HEK293T (cell line): ENCODE results near the gene PTPRH.

ENCODE experiments used
- CTCF ChIA-PET: fragments of 350-600 bp; formaldehyde crosslinking; extraction: SDS; loops from one replicate; lab custom pipeline; 2021; ENCODE audit warnings: antibody characterized with exemption, inconsistent platforms; lab: Yijun Ruan, JAX
- POLR2A ChIA-PET: fragments of 350-600 bp; formaldehyde crosslinking; extraction: SDS; loops from one replicate; lab custom pipeline; 2020; ENCODE audit warnings: antibody characterized with exemption, inconsistent platforms; lab: Yijun Ruan, JAX
- DNase-seq: peaks from one replicate; pipeline ENCODE4 v3.0.0; 2012; ENCODE audit warnings: mixed read lengths; ENCODE audit errors: extremely low spot score
- ARNT ChIP-seq: fragments of 450-650 bp; IDR thresholded peaks from 2 replicates; pipeline ENCODE4 v1.6.1; 2017; ENCODE audit warnings: mild to moderate bottlenecking
- BHLHE40 ChIP-seq: fragments of 450-650 bp; IDR thresholded peaks from 2 replicates; pipeline ENCODE4 v1.6.1; 2016; ENCODE audit warnings: mild to moderate bottlenecking, moderate library complexity, borderline replicate concordance
- CTBP1 ChIP-seq: fragments of 450-650 bp; IDR thresholded peaks from 2 replicates; pipeline ENCODE4 v1.6.1; 2016; ENCODE audit warnings: borderline replicate concordance
- ELF4 ChIP-seq: fragments of 450-650 bp; IDR thresholded peaks from 2 replicates; pipeline ENCODE4 v1.6.1; 2017; ENCODE audit warnings: antibody characterized with exemption
- FOXA1 ChIP-seq: fragments of 450-650 bp; IDR thresholded peaks from 2 replicates; pipeline ENCODE4 v1.6.1; 2016; ENCODE audit warnings: mild to moderate bottlenecking
- FOXK2 ChIP-seq: fragments of 450-650 bp; IDR thresholded peaks from 2 replicates; pipeline ENCODE4 v1.6.1; 2016; ENCODE audit warnings: mild to moderate bottlenecking
- FOXM1 ChIP-seq: fragments of 450-650 bp; IDR thresholded peaks from 2 replicates; pipeline ENCODE4 v1.6.1; 2017; ENCODE audit warnings: mild to moderate bottlenecking, borderline replicate concordance
- HDGF ChIP-seq: fragments of 450-650 bp; IDR thresholded peaks from 2 replicates; pipeline ENCODE4 v1.6.1; 2017; ENCODE audit warnings: antibody characterized with exemption, borderline replicate concordance
- L3MBTL2 ChIP-seq: fragments of 450-650 bp; conservative IDR thresholded peaks from 2 replicates; pipeline ENCODE4 v1.6.1; 2016; ENCODE audit warnings: mild to moderate bottlenecking
- LEF1 ChIP-seq: fragments of 450-650 bp; IDR thresholded peaks from 2 replicates; pipeline ENCODE4 v1.6.1; 2017; ENCODE audit warnings: mild to moderate bottlenecking, borderline replicate concordance
- NFRKB ChIP-seq: fragments of 450-650 bp; IDR thresholded peaks from 2 replicates; pipeline ENCODE4 v1.6.1; 2016; ENCODE audit warnings: mild to moderate bottlenecking, moderate library complexity
- PKNOX1 ChIP-seq: fragments of 450-650 bp; IDR thresholded peaks from 2 replicates; pipeline ENCODE4 v1.6.1; 2016
- SP1 ChIP-seq: fragments of 450-650 bp; IDR thresholded peaks from 2 replicates; pipeline ENCODE4 v1.6.1; 2017
- SUZ12 ChIP-seq: fragments of 450-650 bp; IDR thresholded peaks from 2 replicates; pipeline ENCODE4 v1.6.1; 2016; ENCODE audit warnings: mild to moderate bottlenecking
- TARDBP ChIP-seq: fragments of 450-650 bp; IDR thresholded peaks from 2 replicates; pipeline ENCODE4 v1.6.1; 2016
- ZNF384 ChIP-seq: fragments of 450-650 bp; IDR thresholded peaks from 2 replicates; pipeline ENCODE4 v1.6.1; 2016

PTPRH gene

DNA sequence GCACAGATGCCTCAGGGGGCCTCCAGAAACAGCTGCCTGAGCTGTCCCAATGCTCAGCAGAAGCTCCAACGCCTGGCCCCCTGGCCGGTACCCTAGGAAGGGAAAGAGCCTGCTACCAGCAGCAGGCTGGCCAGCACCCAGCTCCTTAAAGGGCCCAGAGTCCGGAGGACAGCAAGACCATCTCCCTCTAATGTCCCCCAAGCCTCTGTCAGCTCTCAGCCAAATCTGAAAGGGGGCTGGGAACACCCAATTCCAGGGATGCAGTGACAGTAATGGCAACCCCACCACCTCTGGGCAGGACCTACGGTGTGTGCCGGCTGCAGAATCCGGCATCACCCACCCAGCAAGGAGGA lies 45.3 kb upstream of the PTPRH start:
- ChIA-PET CTCF (interaction anchor here (1.4 kb wide), 1 partner anchor 113 kb away, joined by 3 read pairs; no protein-coding TSS in a partner anchor), POLR2A (interaction anchor here (1.0 to 1.2 kb wide), 2 partner anchors 153 to 400 kb away, joined by 3 to 4 read pairs; partner anchors contain the start of genes U2AF2 and UBE2S)
- no peak for DNase-seq
- no peak for TF ChIP-seq L3MBTL2
- TF ChIP-seq CTBP1 = no peak
- no peak for TF ChIP-seq PKNOX1
- no peak for TF ChIP-seq BHLHE40
- no peak for TF ChIP-seq FOXA1
- TF ChIP-seq HDGF = no peak
- no peak for TF ChIP-seq NFRKB
- no peak for TF ChIP-seq SP1
- no peak for TF ChIP-seq ELF4
- TF ChIP-seq LEF1 = no peak
- TF ChIP-seq FOXK2 = no peak
- TF ChIP-seq TARDBP = no peak
- TF ChIP-seq FOXM1 = no peak
- TF ChIP-seq ARNT = no peak
- no peak for TF ChIP-seq SUZ12
- TF ChIP-seq ZNF384 = no peak

DNA sequence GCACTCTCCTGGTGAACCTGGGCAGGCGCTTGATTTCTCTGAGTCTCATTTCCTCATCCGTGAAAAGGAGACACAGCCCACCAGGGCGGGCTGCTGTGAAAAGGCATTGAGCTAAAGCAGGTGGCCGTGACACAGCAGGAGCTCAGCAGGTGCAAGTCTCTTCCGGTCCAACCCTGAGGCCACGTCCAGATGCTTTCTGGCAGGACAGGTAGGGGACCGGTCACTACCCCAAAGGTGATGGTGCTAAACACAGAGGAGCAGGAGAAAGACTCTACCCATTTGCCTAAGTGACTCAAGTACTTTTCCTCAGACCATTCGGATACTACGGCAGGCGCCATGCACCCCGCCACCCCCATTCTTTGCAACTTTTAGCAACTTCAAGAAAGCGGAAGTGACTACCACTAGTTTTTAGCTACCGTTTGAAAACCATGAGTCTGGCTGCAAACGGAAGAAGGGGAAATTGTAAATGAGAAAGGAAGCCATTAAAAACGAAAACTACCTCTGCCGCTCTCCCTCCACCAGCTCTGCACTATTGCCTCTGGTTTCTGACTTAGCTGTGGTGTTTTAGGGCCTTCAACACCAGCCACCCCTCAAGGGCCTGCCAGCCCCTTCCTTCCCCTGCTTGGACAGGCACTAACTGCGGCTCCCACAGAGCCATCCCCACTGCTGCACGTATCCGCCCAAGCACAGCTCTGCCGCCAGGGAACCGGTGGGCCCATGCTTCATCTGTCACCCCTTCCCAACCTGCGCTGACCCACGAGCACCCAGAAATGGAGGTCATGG lies 44.7 kb upstream of the PTPRH start:
- TF ChIP-seq TARDBP (no peak), FOXA1 (no peak), SUZ12 (no peak), ARNT (no peak), LEF1 (no peak), NFRKB (no peak), FOXK2 (no peak), BHLHE40 (no peak), HDGF (no peak), FOXM1 (no peak), L3MBTL2 (no peak), PKNOX1 (no peak), ELF4 (no peak), SP1 (no peak), ZNF384 (no peak), CTBP1 (no peak)
- ChIA-PET CTCF (interaction anchor here (1.4 kb wide), 1 partner anchor 113 kb away, joined by 3 read pairs; no protein-coding TSS in a partner anchor), POLR2A (no interaction called here)
- DNase-seq = no peak

DNA sequence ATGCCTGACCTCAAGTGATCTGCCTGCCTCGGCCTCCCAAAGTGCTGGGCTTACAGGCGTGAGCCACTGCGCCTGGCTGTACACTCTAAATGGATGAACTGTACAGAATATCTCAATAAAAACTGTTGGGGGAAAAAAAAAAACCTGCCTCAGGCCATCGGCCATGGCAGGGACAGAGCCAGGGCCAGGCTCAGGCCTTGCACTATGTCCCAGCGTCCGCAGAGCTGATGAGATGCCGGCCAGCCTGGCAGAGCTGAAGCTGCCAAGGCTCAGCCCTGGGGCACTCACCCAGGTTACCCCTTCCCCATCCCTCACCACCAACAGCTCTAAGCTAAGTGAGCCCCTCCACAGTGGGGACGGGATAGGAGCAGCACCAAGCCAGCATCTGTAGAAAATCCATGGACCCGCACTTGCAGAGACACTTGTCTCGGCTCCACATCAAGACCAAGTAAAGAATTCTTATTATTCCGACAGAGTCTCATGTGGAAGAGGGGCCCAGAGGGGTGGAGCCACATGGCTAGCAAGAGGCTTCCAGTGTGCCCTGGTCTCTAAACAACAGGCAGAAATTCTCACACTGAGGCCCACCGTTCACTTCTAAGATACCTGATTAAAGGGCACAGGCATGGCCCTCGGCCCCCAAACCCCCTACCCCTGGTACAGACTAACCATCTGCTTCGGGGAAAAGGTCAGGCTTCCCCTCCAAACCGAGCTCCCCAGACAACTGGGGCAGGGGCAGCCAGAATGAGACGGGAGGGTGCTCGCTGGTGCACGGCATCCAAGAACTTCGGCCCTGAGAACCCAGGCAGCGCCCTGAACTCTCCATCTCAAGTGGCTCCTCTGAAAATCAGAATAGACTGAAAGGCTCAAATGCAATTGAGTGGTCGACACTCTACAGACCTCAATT lies 43.7 kb upstream of the PTPRH start:
- TF ChIP-seq TARDBP = no peak
- no peak for TF ChIP-seq ELF4
- TF ChIP-seq FOXA1 = no peak
- TF ChIP-seq BHLHE40 = no peak
- TF ChIP-seq SUZ12 = no peak
- no peak for TF ChIP-seq NFRKB
- no peak for TF ChIP-seq HDGF
- no peak for TF ChIP-seq FOXK2
- no peak for TF ChIP-seq SP1
- TF ChIP-seq ZNF384 = no peak
- no peak for TF ChIP-seq FOXM1
- TF ChIP-seq L3MBTL2 = no peak
- TF ChIP-seq PKNOX1 = no peak
- TF ChIP-seq CTBP1 = no peak
- no peak for TF ChIP-seq LEF1
- no peak for TF ChIP-seq ARNT
- ChIA-PET POLR2A (no interaction called here), CTCF (no interaction called here)
- DNase-seq = no peak

DNA sequence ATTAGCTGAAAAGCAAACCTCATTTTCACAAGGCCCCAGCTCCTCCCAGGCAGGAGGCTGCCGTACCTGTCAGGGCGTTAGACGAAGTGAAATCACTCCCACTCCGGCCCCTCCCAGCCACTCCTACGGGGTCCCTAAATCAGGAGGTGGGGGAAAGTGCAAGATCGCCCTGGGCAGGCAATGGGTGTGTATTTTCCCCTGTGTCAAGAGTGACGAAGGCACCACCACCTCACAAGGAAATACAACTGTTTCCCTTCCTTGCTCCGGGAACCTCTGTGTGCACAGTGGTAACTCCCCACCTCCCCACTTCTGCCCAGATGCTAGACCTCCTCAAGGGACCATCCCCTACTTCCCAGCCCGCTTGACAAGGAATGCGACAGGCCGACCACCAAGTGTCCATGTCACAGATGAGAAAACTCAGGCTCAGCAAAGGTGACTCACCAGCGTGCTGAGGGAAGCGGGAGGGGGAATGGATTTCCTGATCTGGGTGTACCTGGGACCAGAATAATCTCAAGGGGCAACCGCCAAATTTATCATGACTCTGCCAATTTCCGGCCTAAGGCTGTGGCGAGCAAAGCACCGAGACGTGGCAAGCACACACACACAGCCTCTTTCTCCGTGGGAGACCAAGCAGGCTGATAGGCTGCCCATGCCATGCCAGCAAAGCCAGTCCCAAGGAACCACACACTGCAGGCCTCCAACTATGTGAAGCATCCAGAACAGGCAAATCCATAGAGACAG lies 42.2 kb upstream of the PTPRH start:
- no peak for DNase-seq
- CTCF ChIA-PET = interaction anchor here (0.7 kb wide), 1 partner anchor 63 kb away, joined by 4 read pairs; no protein-coding TSS in a partner anchor
- POLR2A ChIA-PET = no interaction called here
- TF ChIP-seq FOXK2 (no peak), BHLHE40 (no peak), LEF1 (no peak), FOXM1 (no peak), ZNF384 (no peak), PKNOX1 (no peak), HDGF (no peak), SP1 (no peak), NFRKB (no peak), SUZ12 (no peak), L3MBTL2 (no peak), CTBP1 (no peak), TARDBP (no peak), ARNT (no peak), FOXA1 (no peak), ELF4 (no peak)
